BJ (cell line): ENCODE data around the gene ANKRD7. TPM values are rescaled to one million over a fixed set of nuclear protein-coding genes. Genes with fewer than 3 reads are reported as not detected.

Source experiments
- CTCF ChIA-PET: fragments of 350-600 bp; formaldehyde crosslinking; extraction: SDS; loops from one replicate; lab custom pipeline; 2021; ENCODE audit warnings: antibody characterized with exemption, inconsistent platforms; lab: Yijun Ruan, JAX
- POLR2A ChIA-PET: fragments of 300-600 bp; sonication (Branson Sonifier 250); formaldehyde crosslinking; extraction: SDS; loops from one replicate; lab custom pipeline; 2021; ENCODE audit warnings: antibody characterized with exemption; lab: Charles Lee
- DNase-seq: peaks from one replicate; pipeline ENCODE4 v3.0.0-alpha.2; 2011; ENCODE audit warnings: low read depth
- H3K27me3 ChIP-seq: 2 replicates; pipeline ENCODE4 v1.6.0; 2011; ENCODE audit warnings: low read length; ENCODE audit not compliant: control insufficient read depth, insufficient read depth
- H3K36me3 ChIP-seq: 2 replicates; pipeline ENCODE4 v1.5.1; 2011; ENCODE audit warnings: low read length; ENCODE audit not compliant: control insufficient read depth, insufficient read depth
- H3K4me3 ChIP-seq: 2 replicates; pipeline ENCODE4 v1.5.1; 2011; ENCODE audit warnings: low read depth, mild to moderate bottlenecking, control low read depth, low read length
- CTCF ChIP-seq: IDR thresholded peaks from 2 replicates; pipeline ENCODE4 v1.5.1; 2011; ENCODE audit warnings: low read depth, mild to moderate bottlenecking, control low read depth, inconsistent platforms, low read length, moderate library complexity; ENCODE audit not compliant: insufficient read depth
- polyA plus RNA-seq: library from polyadenylated mRNA; depleted of rRNA; stranded (reverse); fragments of >200 nt; gene quantifications from 2 replicates; pipeline ENCODE4 v1.2.3, GENCODE V29; 2011

The ANKRD7 gene
- polyA plus RNA-seq, 1 experiment, result not detected

GRCh38 chr7:118243695-118244094 lies 19.2 kb downstream of the ANKRD7 start:
- ChIA-PET POLR2A (no interaction called here), CTCF (interaction anchor here (0.6 kb wide), 1 partner anchor 17 kb away, joined by 3 read pairs; no protein-coding TSS in a partner anchor)
- H3K4me3 ChIP-seq, result no peak overlapping the region
- H3K36me3 ChIP-seq, result no peaks in the 10 kb centered on the region
- TF ChIP-seq CTCF, result no peak
- no peak for DNase-seq
- H3K27me3 ChIP-seq, result no peaks in the 10 kb centered on the region

GRCh38 chr7:118245267-118246040 lies 20.9 kb downstream of the ANKRD7 start:
- no peak for DNase-seq
- Histone ChIP-seq H3K4me3 (no peak overlapping the region), H3K36me3 (no peaks in the 10 kb centered on the region), H3K27me3 (no peaks in the 10 kb centered on the region)
- POLR2A ChIA-PET, result no interaction called here
- CTCF ChIA-PET, result no interaction called here
- no peak for TF ChIP-seq CTCF

GRCh38 chr7:118250860-118251494 lies 26.5 kb downstream of the ANKRD7 start:
- ChIA-PET POLR2A (no interaction called here), CTCF (no interaction called here)
- Histone ChIP-seq H3K4me3 (no peak overlapping the region), H3K27me3 (no peaks in the 10 kb centered on the region), H3K36me3 (no peaks in the 10 kb centered on the region)
- no peak for DNase-seq
- no peak for TF ChIP-seq CTCF

- CTCF ChIA-PET, result no interaction called here
- no peak for TF ChIP-seq CTCF
Observed at GRCh38 chr7:118252087-118252486, 27.6 kb downstream of the ANKRD7 start.

GRCh38 chr7:118259115-118259514 lies 34.6 kb downstream of the ANKRD7 start:
- H3K36me3 ChIP-seq, result no peaks in the 10 kb centered on the region
- POLR2A ChIA-PET, result no interaction called here
- no peak for TF ChIP-seq CTCF
- CTCF ChIA-PET, result no interaction called here
- H3K27me3 ChIP-seq, result no peaks in the 10 kb centered on the region
- no peak for DNase-seq
- no peak overlapping the region for H3K4me3 ChIP-seq

More at GRCh38 chr7:118252087-118252486, 27.6 kb downstream of the ANKRD7 start:
- POLR2A ChIA-PET, result no interaction called here
- Histone ChIP-seq H3K27me3 (no peaks in the 10 kb centered on the region), H3K36me3 (no peaks in the 10 kb centered on the region), H3K4me3 (no peak overlapping the region)
- no peak for DNase-seq
